ENCODE measurements around the gene SYT12.

Gene SYT12

GRCh38 chr11:67006029-67006884, 16.7 kb upstream of the SYT12 start:
- no peak for DNase-seq (ENCODE audit: low spot score)
- TF ChIP-seq CTCF (IDR thresholded peaks at IDR 0.05; ENCODE audit: extremely low read depth, insufficient read depth, missing control alignments): no peak
- in situ Hi-C loops (cut with MboI; ENCODE audit: low pct_unique_long_range_greater_than_20kb, low sequenced_read_pairs, unreplicated experiment): no loop called here

DNA sequence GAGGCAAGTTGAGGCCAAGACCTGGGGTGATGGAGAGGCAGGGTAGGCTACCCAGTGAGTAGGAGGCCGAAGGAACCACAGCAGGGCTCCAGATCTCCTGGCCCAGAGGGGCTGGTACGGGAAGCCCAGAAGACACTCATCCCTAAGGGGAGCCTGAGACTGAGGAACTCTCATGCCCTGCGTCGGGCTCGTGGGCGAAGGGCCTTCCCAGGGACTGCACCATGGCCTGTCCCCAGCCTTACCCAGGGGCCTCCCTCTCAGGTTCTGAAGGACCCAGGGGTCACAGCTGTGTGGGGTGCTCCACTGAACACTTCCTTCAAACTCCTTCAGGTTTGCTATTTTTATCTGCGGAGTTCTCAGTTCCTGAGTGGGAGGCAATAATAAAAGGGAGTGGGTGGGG, 15.8 kb upstream of the SYT12 start:
- in situ Hi-C loops (cut with MboI; ENCODE audit: low pct_unique_long_range_greater_than_20kb, low sequenced_read_pairs, unreplicated experiment): no loop called here
- no peak for TF ChIP-seq CTCF (IDR thresholded peaks at IDR 0.05; ENCODE audit: extremely low read depth, insufficient read depth, missing control alignments)
- no peak for DNase-seq (ENCODE audit: low spot score)

DNA sequence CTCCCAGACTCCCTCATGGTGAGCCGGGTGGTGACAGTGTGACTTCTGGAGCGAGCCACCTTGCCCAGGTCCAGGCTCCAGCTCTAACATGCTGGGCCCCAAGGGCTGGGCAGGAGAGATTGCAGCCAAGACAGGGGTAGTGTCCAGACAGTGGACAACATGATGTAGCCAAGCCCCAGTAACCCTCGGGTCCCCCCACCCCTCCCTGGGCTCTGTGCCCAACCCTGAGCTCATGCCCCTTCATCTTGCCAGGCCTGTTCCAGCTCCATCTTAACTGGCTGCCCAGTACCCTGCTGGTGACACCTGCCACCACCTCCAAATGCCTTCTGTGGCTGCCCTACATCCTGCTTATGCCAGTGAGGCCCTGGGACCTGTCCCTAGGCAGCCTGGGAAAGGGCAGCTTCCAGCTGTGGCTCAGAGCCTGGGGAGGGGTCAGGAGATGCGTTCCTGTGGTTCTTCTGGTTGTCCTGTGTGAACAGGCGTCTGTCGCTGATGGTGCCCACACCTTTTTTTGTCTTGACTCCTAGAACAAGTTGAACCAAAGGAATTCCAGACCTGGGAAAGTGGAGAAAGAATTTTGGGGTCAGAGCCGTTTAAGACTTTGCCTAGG, 12.5 kb upstream of the SYT12 start:
- TF ChIP-seq CTCF (IDR thresholded peaks at IDR 0.05; ENCODE audit: extremely low read depth, insufficient read depth, missing control alignments): no peak
- in situ Hi-C loops (cut with MboI; ENCODE audit: low pct_unique_long_range_greater_than_20kb, low sequenced_read_pairs, unreplicated experiment): no loop called here
- no peak for DNase-seq (ENCODE audit: low spot score)

DNA sequence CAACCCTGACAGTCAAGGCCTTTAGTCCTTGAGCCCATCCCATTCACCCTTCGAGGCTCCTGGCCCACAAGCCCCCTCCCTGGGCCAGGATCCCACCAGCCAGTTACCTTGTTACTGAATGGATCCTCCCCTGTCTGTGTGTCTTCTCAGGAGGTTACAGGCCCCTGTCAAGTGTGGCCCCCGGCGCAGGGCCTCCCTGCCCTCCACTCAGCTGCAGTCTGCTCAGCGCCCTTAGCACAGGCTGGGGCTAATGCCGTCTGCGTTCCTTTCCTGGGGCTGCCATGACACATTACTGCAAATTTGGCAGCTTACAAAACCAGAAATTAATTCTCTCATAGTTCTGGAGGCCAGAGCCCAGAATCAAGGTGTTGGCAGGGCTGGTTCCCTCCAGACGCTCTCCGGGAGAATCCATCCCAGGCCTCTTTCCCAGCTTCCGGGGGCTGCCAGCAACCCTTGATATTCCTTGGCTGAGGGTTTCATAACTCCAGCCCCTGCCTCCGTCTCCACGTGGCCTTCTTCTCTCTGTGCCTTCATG, 9.4 kb upstream of the SYT12 start:
- no peak for DNase-seq (ENCODE audit: low spot score)
- in situ Hi-C loops (cut with MboI; ENCODE audit: low pct_unique_long_range_greater_than_20kb, low sequenced_read_pairs, unreplicated experiment): no loop called here
- no peak for TF ChIP-seq CTCF (IDR thresholded peaks at IDR 0.05; ENCODE audit: extremely low read depth, insufficient read depth, missing control alignments)

DNA sequence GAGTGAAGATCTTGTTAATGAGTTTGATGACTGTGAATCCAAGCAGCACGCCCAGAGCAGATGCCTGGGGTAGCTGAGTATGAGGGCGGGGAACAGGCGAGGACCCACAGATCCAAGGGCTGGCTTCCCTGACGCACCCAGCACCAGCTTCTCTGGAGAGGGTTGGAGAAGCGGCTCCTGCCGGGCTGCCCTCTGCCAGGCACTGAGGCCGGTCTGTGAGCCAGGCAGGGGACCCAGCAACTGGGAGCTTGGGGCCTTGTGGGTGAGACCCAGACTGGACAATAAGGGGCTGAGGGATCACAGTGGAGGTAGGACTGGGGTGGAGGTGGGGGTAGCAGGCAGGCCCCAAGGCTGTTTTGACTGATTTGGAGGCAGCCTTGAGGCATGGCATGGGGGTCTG, 8.6 kb upstream of the SYT12 start:
- no peak for DNase-seq (ENCODE audit: low spot score)
- TF ChIP-seq CTCF (IDR thresholded peaks at IDR 0.05; ENCODE audit: extremely low read depth, insufficient read depth, missing control alignments): no peak
- in situ Hi-C loops (cut with MboI; ENCODE audit: low pct_unique_long_range_greater_than_20kb, low sequenced_read_pairs, unreplicated experiment): no loop called here

DNA sequence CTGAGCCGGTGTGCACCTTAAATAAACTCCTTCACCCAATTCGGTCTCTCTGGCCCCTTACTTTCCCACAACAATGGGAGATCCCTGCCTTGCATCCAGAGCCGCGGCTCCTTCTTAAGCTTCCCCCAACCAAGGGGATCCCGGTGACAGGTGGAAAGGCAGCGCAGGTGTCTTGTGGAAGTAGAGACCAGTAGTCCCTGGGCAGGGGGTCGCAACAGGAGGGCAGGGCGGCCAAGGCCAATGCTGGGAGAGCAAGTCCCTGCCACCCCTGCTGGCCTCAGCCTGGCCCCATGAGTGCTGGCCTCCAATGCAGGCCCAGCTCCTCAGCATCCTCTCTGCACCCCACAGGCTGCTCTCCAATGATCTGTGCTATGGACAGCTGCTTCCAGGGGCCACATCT, 7.9 kb upstream of the SYT12 start:
- DNase-seq (ENCODE audit: low spot score): no peak
- TF ChIP-seq CTCF (IDR thresholded peaks at IDR 0.05; ENCODE audit: extremely low read depth, insufficient read depth, missing control alignments): no peak
- in situ Hi-C loops (cut with MboI; ENCODE audit: low pct_unique_long_range_greater_than_20kb, low sequenced_read_pairs, unreplicated experiment): no loop called here
